GM12878 (cell line): ENCODE results near the gene FAR2. TPM values are rescaled to one million over a fixed set of nuclear protein-coding genes. Genes with fewer than 3 reads are reported as not detected.

Experiments used
- EZH2 ChIP-seq: IDR thresholded peaks from 2 replicates; pipeline ENCODE4 v1.6.1; 2012; ENCODE audit warnings: low read depth, mild to moderate bottlenecking, control low read depth, inconsistent platforms, low read length, borderline replicate concordance; ENCODE audit not compliant: control insufficient read depth
- POLR2AphosphoS5 ChIP-seq: IDR thresholded peaks from 2 replicates; pipeline ENCODE4 v1.6.1; 2011; ENCODE audit warnings: mild to moderate bottlenecking, low read length, inconsistent platforms
- polyA plus RNA-seq, 11 experiments: library from polyadenylated mRNA; depleted of rRNA in 4 of 11; unstranded in 6 of 11; stranded (reverse) in 5 of 11; fragments of >200 nt; fragmentation: Nextera tagmentation in 4 of 11; fragmentation: Illumina TruSeq in 1 of 11; extraction: Ambion mirVana in 4 of 11; extraction: Trizol in 1 of 11; gene quantifications; 1 replicate in 1 of 11; 2 replicates in 10 of 11; pipeline versions ENCODE4 v1.2.1 to v1.2.3, GENCODE V29; 2011 to 2016; ENCODE audit warnings: inconsistent platforms in 2 of 11, missing spikeins in 2 of 11, low read depth in 1 of 11
- total RNA-seq, 4 experiments: library from RNA; depleted of rRNA in 3 of 4; stranded (reverse); fragments of >200 nt in 3 of 4; fragmentation: Illumina TruSeq in 1 of 4; extraction: Trizol in 1 of 4; gene quantifications; 2 replicates each; pipeline versions ENCODE4 v1.2.1 to v1.2.3, GENCODE V29; 2013 to 2021
- TF ChIP-seq, protein P1 (sequence below): fragments of 450-650 bp; IDR thresholded peaks from 2 replicates; pipeline ENCODE4 v1.6.1; 2017; ENCODE audit warnings: mild to moderate bottlenecking, moderate library complexity
- TF ChIP-seq, protein P2 (sequence below): fragments of 450-650 bp; IDR thresholded peaks from 2 replicates; pipeline ENCODE4 v1.6.1; 2017; ENCODE audit warnings: low read depth, mild to moderate bottlenecking, moderate library complexity
- TF ChIP-seq, protein P3 (sequence below): fragments of 450-650 bp; IDR thresholded peaks from 2 replicates; pipeline ENCODE4 v1.6.1; 2017; ENCODE audit warnings: mild to moderate bottlenecking, moderate library complexity

The FAR2 gene
- total and polyA plus RNA-seq, 10 of the 15 experiments (the other 5 are each of a cell fraction or from before 2014, with no cell fraction given), result 0.50 to 1.1 (median 0.65) TPM

DNA sequence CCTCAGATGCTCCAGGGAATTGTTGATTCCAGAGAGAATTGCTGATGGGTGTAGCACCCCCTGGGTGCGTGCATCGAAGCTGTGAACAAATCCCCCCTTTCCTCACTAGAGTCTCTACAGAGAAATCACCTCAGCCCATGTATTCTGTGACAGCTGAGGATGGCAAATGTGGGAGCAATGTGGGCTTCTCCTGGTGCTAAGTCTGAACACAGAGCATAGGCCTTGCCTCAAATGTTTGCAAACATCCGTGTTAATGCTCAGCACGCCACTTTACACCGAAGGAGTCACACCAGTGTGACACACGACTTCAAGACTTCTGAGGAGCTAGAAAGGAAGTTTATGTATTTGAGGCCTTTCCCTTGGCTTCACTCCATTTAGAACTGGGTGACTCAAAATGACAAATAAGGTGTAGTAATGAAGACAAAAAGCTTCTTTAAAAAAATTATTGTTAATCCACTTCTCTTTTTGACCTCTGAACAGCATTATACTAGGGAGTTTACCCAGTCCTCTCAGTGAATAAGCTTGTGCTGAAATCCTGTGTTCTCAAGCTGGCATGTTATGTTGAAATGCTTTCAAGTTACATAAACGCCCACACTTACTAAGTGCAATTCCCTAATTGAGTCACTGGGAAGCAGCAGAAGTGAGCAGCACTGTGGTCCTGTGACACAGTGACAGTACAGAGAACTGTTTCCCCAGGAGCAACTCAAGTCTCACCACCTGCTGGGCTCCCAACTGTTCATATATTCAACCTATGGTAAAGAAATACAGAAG is 92.9 kb downstream of the FAR2 start (continued):
- TF ChIP-seq, protein P1, sequence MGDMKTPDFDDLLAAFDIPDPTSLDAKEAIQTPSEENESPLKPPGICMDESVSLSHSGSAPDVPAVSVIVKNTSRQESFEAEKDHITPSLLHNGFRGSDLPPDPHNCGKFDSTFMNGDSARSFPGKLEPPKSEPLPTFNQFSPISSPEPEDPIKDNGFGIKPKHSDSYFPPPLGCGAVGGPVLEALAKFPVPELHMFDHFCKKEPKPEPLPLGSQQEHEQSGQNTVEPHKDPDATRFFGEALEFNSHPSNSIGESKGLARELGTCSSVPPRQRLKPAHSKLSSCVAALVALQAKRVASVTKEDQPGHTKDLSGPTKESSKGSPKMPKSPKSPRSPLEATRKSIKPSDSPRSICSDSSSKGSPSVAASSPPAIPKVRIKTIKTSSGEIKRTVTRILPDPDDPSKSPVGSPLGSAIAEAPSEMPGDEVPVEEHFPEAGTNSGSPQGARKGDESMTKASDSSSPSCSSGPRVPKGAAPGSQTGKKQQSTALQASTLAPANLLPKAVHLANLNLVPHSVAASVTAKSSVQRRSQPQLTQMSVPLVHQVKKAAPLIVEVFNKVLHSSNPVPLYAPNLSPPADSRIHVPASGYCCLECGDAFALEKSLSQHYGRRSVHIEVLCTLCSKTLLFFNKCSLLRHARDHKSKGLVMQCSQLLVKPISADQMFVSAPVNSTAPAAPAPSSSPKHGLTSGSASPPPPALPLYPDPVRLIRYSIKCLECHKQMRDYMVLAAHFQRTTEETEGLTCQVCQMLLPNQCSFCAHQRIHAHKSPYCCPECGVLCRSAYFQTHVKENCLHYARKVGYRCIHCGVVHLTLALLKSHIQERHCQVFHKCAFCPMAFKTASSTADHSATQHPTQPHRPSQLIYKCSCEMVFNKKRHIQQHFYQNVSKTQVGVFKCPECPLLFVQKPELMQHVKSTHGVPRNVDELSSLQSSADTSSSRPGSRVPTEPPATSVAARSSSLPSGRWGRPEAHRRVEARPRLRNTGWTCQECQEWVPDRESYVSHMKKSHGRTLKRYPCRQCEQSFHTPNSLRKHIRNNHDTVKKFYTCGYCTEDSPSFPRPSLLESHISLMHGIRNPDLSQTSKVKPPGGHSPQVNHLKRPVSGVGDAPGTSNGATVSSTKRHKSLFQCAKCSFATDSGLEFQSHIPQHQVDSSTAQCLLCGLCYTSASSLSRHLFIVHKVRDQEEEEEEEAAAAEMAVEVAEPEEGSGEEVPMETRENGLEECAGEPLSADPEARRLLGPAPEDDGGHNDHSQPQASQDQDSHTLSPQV, result no peak
- no peak for TF ChIP-seq EZH2
- no peak for TF ChIP-seq POLR2AphosphoS5
- TF ChIP-seq, protein P2, sequence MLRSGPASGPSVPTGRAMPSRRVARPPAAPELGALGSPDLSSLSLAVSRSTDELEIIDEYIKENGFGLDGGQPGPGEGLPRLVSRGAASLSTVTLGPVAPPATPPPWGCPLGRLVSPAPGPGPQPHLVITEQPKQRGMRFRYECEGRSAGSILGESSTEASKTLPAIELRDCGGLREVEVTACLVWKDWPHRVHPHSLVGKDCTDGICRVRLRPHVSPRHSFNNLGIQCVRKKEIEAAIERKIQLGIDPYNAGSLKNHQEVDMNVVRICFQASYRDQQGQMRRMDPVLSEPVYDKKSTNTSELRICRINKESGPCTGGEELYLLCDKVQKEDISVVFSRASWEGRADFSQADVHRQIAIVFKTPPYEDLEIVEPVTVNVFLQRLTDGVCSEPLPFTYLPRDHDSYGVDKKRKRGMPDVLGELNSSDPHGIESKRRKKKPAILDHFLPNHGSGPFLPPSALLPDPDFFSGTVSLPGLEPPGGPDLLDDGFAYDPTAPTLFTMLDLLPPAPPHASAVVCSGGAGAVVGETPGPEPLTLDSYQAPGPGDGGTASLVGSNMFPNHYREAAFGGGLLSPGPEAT, result peak; percentile 71; the same call in 1 of the 2 replicates
- TF ChIP-seq, protein P3, sequence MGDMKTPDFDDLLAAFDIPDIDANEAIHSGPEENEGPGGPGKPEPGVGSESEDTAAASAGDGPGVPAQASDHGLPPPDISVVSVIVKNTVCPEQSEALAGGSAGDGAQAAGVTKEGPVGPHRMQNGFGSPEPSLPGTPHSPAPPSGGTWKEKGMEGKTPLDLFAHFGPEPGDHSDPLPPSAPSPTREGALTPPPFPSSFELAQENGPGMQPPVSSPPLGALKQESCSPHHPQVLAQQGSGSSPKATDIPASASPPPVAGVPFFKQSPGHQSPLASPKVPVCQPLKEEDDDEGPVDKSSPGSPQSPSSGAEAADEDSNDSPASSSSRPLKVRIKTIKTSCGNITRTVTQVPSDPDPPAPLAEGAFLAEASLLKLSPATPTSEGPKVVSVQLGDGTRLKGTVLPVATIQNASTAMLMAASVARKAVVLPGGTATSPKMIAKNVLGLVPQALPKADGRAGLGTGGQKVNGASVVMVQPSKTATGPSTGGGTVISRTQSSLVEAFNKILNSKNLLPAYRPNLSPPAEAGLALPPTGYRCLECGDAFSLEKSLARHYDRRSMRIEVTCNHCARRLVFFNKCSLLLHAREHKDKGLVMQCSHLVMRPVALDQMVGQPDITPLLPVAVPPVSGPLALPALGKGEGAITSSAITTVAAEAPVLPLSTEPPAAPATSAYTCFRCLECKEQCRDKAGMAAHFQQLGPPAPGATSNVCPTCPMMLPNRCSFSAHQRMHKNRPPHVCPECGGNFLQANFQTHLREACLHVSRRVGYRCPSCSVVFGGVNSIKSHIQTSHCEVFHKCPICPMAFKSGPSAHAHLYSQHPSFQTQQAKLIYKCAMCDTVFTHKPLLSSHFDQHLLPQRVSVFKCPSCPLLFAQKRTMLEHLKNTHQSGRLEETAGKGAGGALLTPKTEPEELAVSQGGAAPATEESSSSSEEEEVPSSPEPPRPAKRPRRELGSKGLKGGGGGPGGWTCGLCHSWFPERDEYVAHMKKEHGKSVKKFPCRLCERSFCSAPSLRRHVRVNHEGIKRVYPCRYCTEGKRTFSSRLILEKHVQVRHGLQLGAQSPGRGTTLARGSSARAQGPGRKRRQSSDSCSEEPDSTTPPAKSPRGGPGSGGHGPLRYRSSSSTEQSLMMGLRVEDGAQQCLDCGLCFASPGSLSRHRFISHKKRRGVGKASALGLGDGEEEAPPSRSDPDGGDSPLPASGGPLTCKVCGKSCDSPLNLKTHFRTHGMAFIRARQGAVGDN, result no peak
- TF ChIP-seq, all 136 proteins: peak for 26
